ENCODE results near the gene HOXC4. TPM values are rescaled to one million over a fixed set of nuclear protein-coding genes. Genes with fewer than 3 reads are reported as not detected.
"Not testable (repeated sequence)": the region's sequence is repeated elsewhere in the genome, so short reads cannot be mapped to it uniquely, and the experiment has no call there.

HOXC4 gene
- total RNA-seq, 1 donor from 2014 or later = 2.8 TPM

- TF ChIP-seq CTCF (conservative IDR thresholded peaks at IDR 0.05; ENCODE audit: low read depth, low read length) = no peak
- no peak for DNase-seq (ENCODE audit: low read depth)
- no peak overlapping the region for H3K4me3 ChIP-seq (ENCODE audit: low read depth, low read length)
Measured at GRCh38 chr12:54075409-54075808, 21.8 kb downstream of the HOXC4 start.

- no peak for DNase-seq (ENCODE audit: low read depth)
- no peak overlapping the region for H3K4me3 ChIP-seq (ENCODE audit: low read depth, low read length)
- TF ChIP-seq CTCF (conservative IDR thresholded peaks at IDR 0.05; ENCODE audit: low read depth, low read length) = no peak
Measured at GRCh38 chr12:54075974-54076373, 22.3 kb downstream of the HOXC4 start.

GRCh38 chr12:54077843-54078242 lies 24.2 kb downstream of the HOXC4 start:
- peak overlapping the region; percentile 21 for H3K4me3 ChIP-seq (ENCODE audit: low read depth, low read length)
- DNase-seq (ENCODE audit: low read depth) = not testable (repeated sequence)

- H3K4me3 ChIP-seq (ENCODE audit: low read depth, low read length) = peak overlapping the region; percentile 44
- DNase-seq (ENCODE audit: low read depth) = not testable (repeated sequence)
Measured at GRCh38 chr12:54079115-54079514, 25.5 kb downstream of the HOXC4 start.

GRCh38 chr12:54080008-54080924 lies 26.6 kb downstream of the HOXC4 start:
- H3K4me3 ChIP-seq (ENCODE audit: low read depth, low read length) = peak overlapping the region; percentile 44
- DNase-seq (ENCODE audit: low read depth) = not testable (repeated sequence)

- DNase-seq (ENCODE audit: low read depth) = not testable (repeated sequence)
- peak overlapping the region; percentile 48 for H3K4me3 ChIP-seq (ENCODE audit: low read depth, low read length)
Measured at GRCh38 chr12:54081053-54081514, 27.4 kb downstream of the HOXC4 start.

- H3K4me3 ChIP-seq (ENCODE audit: low read depth, low read length) = peak overlapping the region; percentile 48
- DNase-seq (ENCODE audit: low read depth) = not testable (repeated sequence)
Measured at GRCh38 chr12:54081581-54082396, 28.2 kb downstream of the HOXC4 start.

- no peak for DNase-seq (ENCODE audit: low read depth)
- TF ChIP-seq CTCF (conservative IDR thresholded peaks at IDR 0.05; ENCODE audit: low read depth, low read length) = no peak
- H3K4me3 ChIP-seq (ENCODE audit: low read depth, low read length) = peak overlapping the region; percentile 48
Measured at GRCh38 chr12:54082397-54082892, 28.8 kb downstream of the HOXC4 start.

GRCh38 chr12:54088011-54088410 lies 34.4 kb downstream of the HOXC4 start:
- DNase-seq (ENCODE audit: low read depth); H3K4me3 ChIP-seq (ENCODE audit: low read depth, low read length): not testable (repeated sequence)

GRCh38 chr12:54089465-54089864 lies 35.8 kb downstream of the HOXC4 start:
- DNase-seq (ENCODE audit: low read depth); H3K4me3 ChIP-seq (ENCODE audit: low read depth, low read length): not testable (repeated sequence)

GRCh38 chr12:54090312-54090711 lies 36.7 kb downstream of the HOXC4 start:
- peak overlapping the region; percentile 30 for H3K4me3 ChIP-seq (ENCODE audit: low read depth, low read length)
- DNase-seq (ENCODE audit: low read depth) = not testable (repeated sequence)

- DNase-seq (ENCODE audit: low read depth); H3K4me3 ChIP-seq (ENCODE audit: low read depth, low read length): not testable (repeated sequence)
Measured at GRCh38 chr12:54092943-54093342, 39.3 kb downstream of the HOXC4 start.

GRCh38 chr12:54095928-54096327 lies 42.3 kb downstream of the HOXC4 start:
- not testable (repeated sequence) for H3K4me3 ChIP-seq (ENCODE audit: low read depth, low read length); DNase-seq (ENCODE audit: low read depth)

GRCh38 chr12:54098644-54099043 lies 45.0 kb downstream of the HOXC4 start:
- not testable (repeated sequence) for DNase-seq (ENCODE audit: low read depth); H3K4me3 ChIP-seq (ENCODE audit: low read depth, low read length)

GRCh38 chr12:54100588-54100987 lies 47.0 kb downstream of the HOXC4 start:
- not testable (repeated sequence) for H3K4me3 ChIP-seq (ENCODE audit: low read depth, low read length); DNase-seq (ENCODE audit: low read depth)

Measured in epithelial cell of proximal tubule (primary cell).